ENCODE results near the gene ARHGEF4. TPM values are rescaled to one million over a fixed set of nuclear protein-coding genes. Genes with fewer than 3 reads are reported as not detected.

Gene ARHGEF4
- total RNA-seq, 1 donor from 2014 or later = 25.5 TPM

DNA sequence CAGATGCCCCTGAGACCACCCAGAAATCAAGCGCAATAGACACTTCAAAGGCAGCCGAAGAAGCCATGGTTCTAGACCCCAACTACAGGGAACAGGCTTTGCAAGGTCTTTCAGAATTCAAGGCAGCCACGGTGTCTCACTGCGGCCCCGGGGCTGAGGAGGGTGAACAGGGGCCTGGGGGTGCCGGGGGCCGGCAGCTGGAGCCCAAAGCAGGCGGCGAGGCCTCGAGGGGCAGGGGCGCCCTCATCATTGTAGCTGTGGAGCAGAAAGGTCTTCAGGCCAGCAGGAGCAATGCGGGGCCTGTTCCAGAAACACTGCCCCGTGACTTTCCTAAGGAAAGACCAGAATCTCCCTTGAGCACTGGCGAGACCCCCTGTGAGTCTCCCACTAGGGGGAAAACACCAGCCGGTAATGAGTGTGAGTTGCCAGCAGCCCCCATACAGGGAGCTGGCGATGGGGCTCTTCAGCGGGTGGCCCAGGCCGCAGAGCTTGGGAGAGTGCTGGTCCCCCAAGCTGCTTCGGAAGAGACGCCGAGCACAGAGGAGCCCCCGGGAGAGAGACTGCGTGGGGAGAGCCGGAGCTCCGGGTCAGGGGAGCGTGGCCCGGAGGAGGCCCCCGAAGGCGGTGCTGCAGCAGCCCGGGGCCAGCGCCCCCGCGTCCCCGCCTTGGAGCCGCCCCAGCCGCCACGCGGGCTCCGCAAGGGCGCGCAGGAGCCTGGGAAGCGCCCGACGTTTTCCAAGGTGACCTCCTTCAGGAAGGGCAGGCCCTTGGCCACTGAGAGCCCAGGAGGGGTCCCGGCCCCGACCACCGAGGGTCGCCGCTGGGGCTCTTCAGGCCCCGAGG is 79.1 kb downstream of the ARHGEF4 start:
- Mint-ChIP-seq H3K4me1 (peaks cover 17% of the 10 kb centered on the region), H3K36me3 (no peaks in the 10 kb centered on the region), H3K4me3 (no peak overlapping the region), H3K9me3 (no peaks in the 10 kb centered on the region), H3K27ac (no peak overlapping the region), H3K27me3 (ENCODE audit: low read depth) (no peaks in the 10 kb centered on the region)
- no peak for DNase-seq (ENCODE audit: low spot score in 2 of 2, unreplicated experiment in 2 of 2)
- no peak for TF ChIP-seq CTCF (IDR thresholded peaks at IDR 0.05; ENCODE audit: unreplicated experiment)

- DNase-seq (ENCODE audit: low spot score in 2 of 2, unreplicated experiment in 2 of 2) = no peak
- Mint-ChIP-seq H3K4me3 (no peak overlapping the region), H3K27ac (no peak overlapping the region), H3K4me1 (peaks cover 13% of the 10 kb centered on the region), H3K36me3 (no peaks in the 10 kb centered on the region), H3K9me3 (no peaks in the 10 kb centered on the region), H3K27me3 (ENCODE audit: low read depth) (no peaks in the 10 kb centered on the region)
- TF ChIP-seq CTCF (IDR thresholded peaks at IDR 0.05; ENCODE audit: unreplicated experiment) = no peak
Observed at GRCh38 chr2:130916438-130916705, 79.7 kb downstream of the ARHGEF4 start.

DNA sequence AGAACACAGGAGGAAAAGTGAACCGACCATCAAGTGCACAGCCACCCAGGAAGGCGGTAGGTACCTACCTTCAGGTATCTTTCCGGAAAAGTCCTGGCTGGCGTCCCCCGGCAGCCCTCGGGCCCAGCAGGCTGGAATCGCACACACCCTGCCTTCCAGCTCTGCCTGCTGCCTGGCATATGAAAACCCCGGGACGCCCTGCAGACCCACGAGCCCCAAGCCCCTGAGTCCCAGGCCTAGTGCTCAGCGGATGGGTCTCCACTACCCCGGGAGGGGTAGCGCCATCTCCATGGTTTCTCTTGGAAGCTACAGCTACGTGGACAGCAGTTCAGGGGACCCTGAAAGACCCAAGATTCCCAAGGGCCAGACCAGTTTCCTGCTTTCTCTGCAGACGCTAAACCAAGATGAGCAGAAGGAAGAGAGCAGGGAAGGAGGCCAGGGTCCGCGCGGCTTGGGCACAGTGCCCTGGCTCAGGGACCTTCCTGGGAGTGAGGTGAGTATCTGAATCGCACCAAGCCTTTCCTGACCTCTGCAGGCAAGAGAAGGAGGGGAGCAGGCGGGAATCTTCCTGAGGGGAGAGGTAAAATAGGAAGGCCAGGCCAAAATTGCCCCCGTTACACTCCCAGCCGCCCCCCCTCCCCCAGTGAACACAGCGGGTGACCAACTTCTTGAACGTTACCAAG is 80.4 kb downstream of the ARHGEF4 start:
- Mint-ChIP-seq H3K27me3 (ENCODE audit: low read depth) (no peaks in the 10 kb centered on the region), H3K27ac (no peak overlapping the region), H3K4me3 (no peak overlapping the region), H3K4me1 (peaks cover 5% of the 10 kb centered on the region), H3K9me3 (no peaks in the 10 kb centered on the region), H3K36me3 (no peaks in the 10 kb centered on the region)
- TF ChIP-seq CTCF (IDR thresholded peaks at IDR 0.05; ENCODE audit: unreplicated experiment) = no peak
- DNase-seq (ENCODE audit: low spot score in 2 of 2, unreplicated experiment in 2 of 2) = no peak

GRCh38 chr2:130918393-130918792 is 81.7 kb downstream of the ARHGEF4 start:
- Mint-ChIP-seq H3K27me3 (ENCODE audit: low read depth) (no peaks in the 10 kb centered on the region), H3K4me3 (no peak overlapping the region), H3K27ac (no peak overlapping the region), H3K4me1 (no peaks in the 10 kb centered on the region), H3K9me3 (no peaks in the 10 kb centered on the region), H3K36me3 (no peaks in the 10 kb centered on the region)
- no peak for DNase-seq (ENCODE audit: low spot score in 2 of 2, unreplicated experiment in 2 of 2)
- no peak for TF ChIP-seq CTCF (IDR thresholded peaks at IDR 0.05; ENCODE audit: unreplicated experiment)

DNA sequence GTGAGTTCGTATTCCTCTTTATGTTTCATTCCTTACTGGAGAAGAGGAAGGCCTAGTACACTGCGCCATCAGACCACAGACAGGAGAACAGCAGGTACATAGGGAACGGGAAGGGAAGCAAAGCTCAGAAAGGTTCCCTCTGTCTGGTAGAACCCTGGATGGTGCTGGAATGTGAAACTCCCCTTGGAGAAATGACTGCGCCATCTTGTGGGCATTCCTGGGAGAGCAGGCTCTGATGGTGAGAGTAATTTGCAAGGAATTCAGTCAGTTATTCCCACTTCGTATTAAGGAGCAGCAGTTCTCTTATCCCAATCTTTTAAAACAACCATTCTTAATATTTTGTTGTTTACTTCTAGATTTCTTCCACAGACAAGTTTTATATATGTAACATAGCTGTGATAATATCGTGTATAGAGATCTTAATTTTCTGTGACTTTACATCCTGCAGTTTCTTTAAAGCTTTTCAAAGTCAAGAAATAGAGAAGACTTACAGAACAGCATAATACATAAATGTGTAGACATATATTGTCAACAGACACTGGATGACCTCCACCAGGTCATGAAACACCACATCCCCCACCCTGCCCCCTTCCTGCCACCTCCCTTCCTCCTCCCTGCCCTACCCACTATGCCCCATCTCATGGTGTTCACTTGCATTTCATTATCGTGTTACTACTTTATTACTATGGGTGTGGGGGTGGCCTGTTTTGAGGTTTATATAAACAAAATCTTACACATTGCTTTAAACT is 83.9 kb downstream of the ARHGEF4 start:
- Mint-ChIP-seq H3K27ac (no peak overlapping the region), H3K27me3 (ENCODE audit: low read depth) (peaks cover under 1% of the 10 kb centered on the region), H3K36me3 (no peaks in the 10 kb centered on the region), H3K4me1 (no peaks in the 10 kb centered on the region), H3K9me3 (peaks cover under 1% of the 10 kb centered on the region), H3K4me3 (no peak overlapping the region)
- TF ChIP-seq CTCF (IDR thresholded peaks at IDR 0.05; ENCODE audit: unreplicated experiment) = peak; percentile 83
- DNase-seq (ENCODE audit: low spot score in 2 of 2, unreplicated experiment in 2 of 2) = peak; percentile 54 to 89

All from mesothelial cell of epicardium (in vitro differentiated cells).